Osteocyte (in vitro differentiated cells): ENCODE data around the gene MDC1. TPM values are rescaled to one million over a fixed set of nuclear protein-coding genes. Genes with fewer than 3 reads are reported as not detected.
A peak's percentile ranks its signal among the peaks of the same experiment; 100 is the strongest.

Experiments used
- DNase-seq: peaks from one replicate; pipeline ENCODE4 v3.0.0; 2021; ENCODE audit warnings: mixed read lengths; ENCODE audit not compliant: unreplicated experiment; ENCODE audit errors: extremely low spot score
- H3K27ac Mint-ChIP-seq: one replicate; pipeline ENCODE4 v1.8.0; 2021; ENCODE audit warnings: mild to moderate bottlenecking, mixed read lengths; ENCODE audit not compliant: unreplicated experiment
- H3K27me3 Mint-ChIP-seq: one replicate; pipeline ENCODE4 v1.8.0; 2021; ENCODE audit warnings: mixed read lengths; ENCODE audit not compliant: unreplicated experiment
- H3K36me3 Mint-ChIP-seq: one replicate; pipeline ENCODE4 v1.8.0; 2021; ENCODE audit warnings: mixed read lengths; ENCODE audit not compliant: unreplicated experiment
- H3K4me1 Mint-ChIP-seq: one replicate; pipeline ENCODE4 v1.8.0; 2021; ENCODE audit warnings: mixed read lengths; ENCODE audit not compliant: unreplicated experiment
- H3K4me3 Mint-ChIP-seq: one replicate; pipeline ENCODE4 v1.8.0; 2021; ENCODE audit warnings: mild to moderate bottlenecking, moderate library complexity, mixed read lengths; ENCODE audit not compliant: unreplicated experiment
- H3K9me3 Mint-ChIP-seq: one replicate; pipeline ENCODE4 v1.8.0; 2021; ENCODE audit warnings: mixed read lengths; ENCODE audit not compliant: unreplicated experiment
- CTCF ChIP-seq: fragments of 200-600 bp; sonication (generic); IDR thresholded peaks from 2 replicates; pipeline ENCODE4 v1.5.0; 2021; ENCODE audit warnings: antibody characterized with exemption, mild to moderate bottlenecking, moderate library complexity
- total RNA-seq: library from RNA; stranded (reverse); gene quantifications from 2 replicates; pipeline ENCODE4 v1.2.1, GENCODE V29; 2021

Gene MDC1
- total RNA-seq, 1 donor from 2014 or later = 37.7 TPM

GRCh38 chr6:30689022-30689865 lies 27.8 kb downstream of the MDC1 start:
- no peaks in the 10 kb centered on the region for H3K9me3 Mint-ChIP-seq
- no peak for TF ChIP-seq CTCF
- H3K4me1 Mint-ChIP-seq = peaks cover 51% of the 10 kb centered on the region
- no peaks in the 10 kb centered on the region for H3K27me3 Mint-ChIP-seq
- no peak for DNase-seq
- peaks cover 12% of the 10 kb centered on the region for H3K36me3 Mint-ChIP-seq
- peak overlapping the region; percentile 90 for H3K4me3 Mint-ChIP-seq
- H3K27ac Mint-ChIP-seq = peak overlapping the region; percentile 97

DNA sequence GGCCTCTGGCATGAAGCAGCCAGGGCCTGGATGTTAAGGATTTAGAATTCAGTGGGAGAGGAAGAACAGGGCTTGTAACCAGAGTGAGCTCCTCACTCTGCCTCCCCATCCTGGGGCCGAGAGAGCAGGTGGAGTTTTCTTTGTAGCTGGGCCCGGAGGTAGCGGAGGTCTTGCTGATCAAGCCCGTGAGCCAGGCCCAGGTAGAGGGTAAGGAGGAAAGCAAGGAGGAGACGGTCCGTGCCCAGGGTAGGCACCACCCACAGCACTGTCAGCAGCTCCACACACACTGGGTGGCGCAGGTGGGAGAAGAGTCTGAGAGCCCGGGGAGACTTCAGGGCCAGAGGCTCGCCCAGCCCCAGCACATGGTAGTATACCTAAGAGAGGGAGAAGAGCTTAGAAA lies 28.5 kb downstream of the MDC1 start:
- Mint-ChIP-seq H3K9me3 (no peaks in the 10 kb centered on the region), H3K4me1 (peaks cover 54% of the 10 kb centered on the region), H3K4me3 (peak overlapping the region; percentile 89), H3K36me3 (peaks cover 17% of the 10 kb centered on the region), H3K27ac (peak overlapping the region; percentile 97), H3K27me3 (no peaks in the 10 kb centered on the region)
- no peak for TF ChIP-seq CTCF
- no peak for DNase-seq

- Mint-ChIP-seq H3K27ac (peak overlapping the region; percentile 97), H3K36me3 (peaks cover 22% of the 10 kb centered on the region), H3K27me3 (no peaks in the 10 kb centered on the region), H3K9me3 (no peaks in the 10 kb centered on the region), H3K4me1 (peaks cover 61% of the 10 kb centered on the region), H3K4me3 (peak overlapping the region; percentile 89)
- DNase-seq = no peak
- TF ChIP-seq CTCF = peak; percentile 47
Measured at GRCh38 chr6:30687659-30688431, 29.2 kb downstream of the MDC1 start.

- TF ChIP-seq CTCF = no peak
- peak overlapping the region; percentile 89 for H3K4me3 Mint-ChIP-seq
- H3K27ac Mint-ChIP-seq = peak overlapping the region; percentile 97
- no peaks in the 10 kb centered on the region for H3K27me3 Mint-ChIP-seq
- no peaks in the 10 kb centered on the region for H3K9me3 Mint-ChIP-seq
- peaks cover 24% of the 10 kb centered on the region for H3K36me3 Mint-ChIP-seq
- H3K4me1 Mint-ChIP-seq = peaks cover 66% of the 10 kb centered on the region
- DNase-seq = peak; percentile 98
Measured at GRCh38 chr6:30686908-30687658, 30.0 kb downstream of the MDC1 start.
